Sigmoid colon (tissue), 7 donors: ENCODE measurements around the gene AMOTL2. TPM values are rescaled to one million over a fixed set of nuclear protein-coding genes. Genes with fewer than 3 reads are reported as not detected.

Source experiments
- DNase-seq: peaks from one replicate; pipeline ENCODE4 v3.0.0-alpha.2; 2019
- H3K27ac ChIP-seq, 4 donors: fragments of 200-600 bp; sonication (generic); one replicate each; pipeline ENCODE4 v1.5.1; 2016 to 2019; ENCODE audit warnings: mild to moderate bottlenecking in 1 of 4
- H3K27me3 ChIP-seq, 3 donors: fragments of 200-600 bp; sonication (generic); one replicate each; pipeline ENCODE4 v1.5.1; 2019; ENCODE audit warnings: mild to moderate bottlenecking in 1 of 3
- H3K36me3 ChIP-seq, 4 donors: fragments of 200-600 bp; sonication (generic); one replicate each; pipeline ENCODE4 v1.5.1; 2016 to 2019
- H3K4me1 ChIP-seq, 4 donors: fragments of 200-600 bp; sonication (generic); one replicate each; pipeline ENCODE4 v1.5.1; 2017 to 2019
- H3K4me3 ChIP-seq, 4 donors: fragments of 200-600 bp; sonication (generic); one replicate each; pipeline ENCODE4 v1.5.1; 2017 to 2019; ENCODE audit warnings: mild to moderate bottlenecking in 2 of 4, moderate library complexity in 1 of 4
- H3K9me3 ChIP-seq, 4 donors: fragments of 200-600 bp in 3 of 4; sonication (generic) in 3 of 4; one replicate each; pipeline versions ENCODE4 v1.5.1 to v1.6.1; 2013 to 2019
- CTCF ChIP-seq, 4 experiments: fragments of 450-650 bp in 3 of 4; fragments of 200-600 bp in 1 of 4; IDR thresholded peaks; one replicate each; pipeline ENCODE4 v1.5.1; 2016 to 2019; ENCODE audit warnings: antibody characterized with exemption in 4 of 4, mild to moderate bottlenecking in 3 of 4, moderate library complexity in 2 of 4
- EP300 ChIP-seq, 4 donors: sonication (generic); formaldehyde crosslinking; IDR thresholded peaks; one replicate each; pipeline ENCODE4 v1.6.1; 2017; ENCODE audit warnings: antibody characterized with exemption in 4 of 4
- POLR2A ChIP-seq, 2 donors: fragments of 450-650 bp; IDR thresholded peaks; one replicate each; pipeline ENCODE4 v1.6.1; 2016; ENCODE audit warnings: antibody characterized with exemption in 2 of 2, mild to moderate bottlenecking in 2 of 2, moderate library complexity in 2 of 2
- POLR2AphosphoS5 ChIP-seq, 4 donors: sonication (generic); formaldehyde crosslinking; IDR thresholded peaks; one replicate each; pipeline ENCODE4 v1.6.1; 2017; ENCODE audit warnings: antibody characterized with exemption in 4 of 4
- WGBS, 2 donors: extraction: QIAGEN DNeasy Blood & Tissue Kit; methylation state at CpG; one replicate each; pipeline ENCODE4 v1.1.7; 2013; 5-methylcytosine and 5-hydroxymethylcytosine counted together
- intact Hi-C: fragments of 100-400 bp; cut with DNase I; formaldehyde crosslinking; loops from one replicate; pipeline ENCODE4 v1.15.1; 2023
- polyA plus RNA-seq, 3 donors: library from polyadenylated mRNA; stranded (reverse); fragments of 200-250 nt; gene quantifications; one replicate each; pipeline ENCODE4 v1.2.3, GENCODE V29; 2013
- total RNA-seq, 4 donors: library from RNA; depleted of rRNA; stranded (reverse); fragments of >200 nt; gene quantifications; one replicate each; pipeline ENCODE4 v1.1.0, GENCODE V29; 2016
- donor health status: healthy with polysubstance abuse.
- donor health status: Bipolar disorder and iron deficiency.
- donor health status: healthy.

AMOTL2 gene
- total and polyA plus RNA-seq, 7 donors = 1.6 to 112 (median 43.5) TPM

DNA sequence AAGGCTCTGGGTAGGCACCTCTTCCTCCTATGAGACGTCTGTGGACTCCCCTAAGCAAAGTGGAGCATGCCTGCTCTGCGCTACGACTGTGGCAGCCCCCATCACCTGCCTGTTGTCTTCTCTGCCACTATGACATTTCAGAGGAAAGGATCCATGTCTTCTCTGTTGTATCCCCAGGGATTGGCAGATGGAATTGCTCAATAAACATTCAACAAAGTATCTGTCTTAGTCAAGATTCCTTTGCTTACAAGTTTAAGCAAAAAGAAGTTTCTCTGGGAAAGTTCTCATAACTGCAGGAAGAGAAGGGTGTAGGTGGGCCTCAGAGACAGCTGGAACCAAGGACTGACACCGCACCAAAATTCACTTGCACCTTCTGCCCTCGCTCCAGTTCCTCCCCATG is 34.3 kb downstream of the AMOTL2 start:
- WGBS, 2 donors = 86 to 88% methylated on average over 5 of the region's 5 CpGs
- H3K27ac ChIP-seq = no peak overlapping the region
- intact Hi-C loops = no loop called here
- no peak overlapping the region for H3K4me3 ChIP-seq
- no peaks in the 10 kb centered on the region for H3K9me3 ChIP-seq
- TF ChIP-seq POLR2AphosphoS5 (IDR thresholded peaks at IDR 0.05) = no peak
- TF ChIP-seq POLR2A (IDR thresholded peaks at IDR 0.05) = no peak
- no peak for TF ChIP-seq CTCF (IDR thresholded peaks at IDR 0.05)
- TF ChIP-seq EP300 (IDR thresholded peaks at IDR 0.05) = no peak
- no peak for DNase-seq
- no peaks in the 10 kb centered on the region for H3K27me3 ChIP-seq
- no peaks in the 10 kb centered on the region for H3K36me3 ChIP-seq
- peaks cover 0 to 23% (median 18%) of the 10 kb centered on the region in 4 donors for H3K4me1 ChIP-seq

DNA sequence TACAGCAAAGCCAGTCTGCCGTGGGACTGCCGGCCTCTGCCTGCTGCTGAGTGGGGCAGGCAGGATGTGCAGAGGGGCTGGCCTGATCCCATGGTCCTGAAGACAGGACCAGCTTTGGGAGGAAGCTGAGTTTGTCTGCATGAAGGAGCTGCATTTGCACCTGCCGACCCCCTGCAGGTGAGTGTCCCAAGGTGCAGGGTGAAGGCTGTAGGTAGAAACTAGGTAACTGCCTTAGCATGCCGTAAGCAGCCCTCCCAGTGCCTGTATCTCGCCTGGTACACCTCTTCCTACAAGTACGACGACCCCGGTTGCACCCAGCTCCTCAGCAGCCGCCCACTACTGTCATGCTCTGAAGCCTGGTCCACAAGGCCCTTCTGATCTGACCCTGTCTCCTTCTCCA is 34.9 kb downstream of the AMOTL2 start:
- WGBS, 2 donors = 92 to 93% methylated on average over 9 of the region's 9 CpGs
- no peaks in the 10 kb centered on the region for H3K27me3 ChIP-seq
- intact Hi-C loops = no loop called here
- no peaks in the 10 kb centered on the region for H3K36me3 ChIP-seq
- no peaks in the 10 kb centered on the region for H3K9me3 ChIP-seq
- no peak for DNase-seq
- no peak overlapping the region for H3K4me3 ChIP-seq
- peaks cover 0 to 29% (median 24%) of the 10 kb centered on the region in 4 donors for H3K4me1 ChIP-seq
- H3K27ac ChIP-seq = no peak overlapping the region
- TF ChIP-seq EP300 (IDR thresholded peaks at IDR 0.05) = no peak
- no peak for TF ChIP-seq POLR2AphosphoS5 (IDR thresholded peaks at IDR 0.05)
- no peak for TF ChIP-seq POLR2A (IDR thresholded peaks at IDR 0.05)
- TF ChIP-seq CTCF (IDR thresholded peaks at IDR 0.05) = no peak

- TF ChIP-seq POLR2A (IDR thresholded peaks at IDR 0.05) = no peak
- no peak for TF ChIP-seq CTCF (IDR thresholded peaks at IDR 0.05)
- TF ChIP-seq POLR2AphosphoS5 (IDR thresholded peaks at IDR 0.05) = no peak
- TF ChIP-seq EP300 (IDR thresholded peaks at IDR 0.05) = no peak
- Histone ChIP-seq H3K4me1 (peaks cover 0 to 35% (median 30%) of the 10 kb centered on the region in 4 donors), H3K27me3 (no peaks in the 10 kb centered on the region), H3K27ac (no peak overlapping the region), H3K4me3 (no peak overlapping the region), H3K36me3 (no peaks in the 10 kb centered on the region), H3K9me3 (no peaks in the 10 kb centered on the region)
- WGBS, 2 donors = 91 to 93% methylated on average over 5 of the region's 5 CpGs
- intact Hi-C loops = no loop called here
- DNase-seq = no peak
These were observed 35.6 kb downstream of the AMOTL2 start for GRCh38 chr3:134338516-134339261.

- DNase-seq = no peak
- intact Hi-C loops = no loop called here
- Histone ChIP-seq H3K4me1 (peaks cover 0 to 40% (median 36%) of the 10 kb centered on the region in 4 donors), H3K4me3 (no peak overlapping the region), H3K36me3 (no peaks in the 10 kb centered on the region), H3K27ac (no peak overlapping the region), H3K9me3 (no peaks in the 10 kb centered on the region), H3K27me3 (no peaks in the 10 kb centered on the region)
- WGBS, 2 donors = 95 to 96% methylated on average over 2 of the region's 2 CpGs
- TF ChIP-seq EP300 (IDR thresholded peaks at IDR 0.05) (no peak), POLR2A (IDR thresholded peaks at IDR 0.05) (no peak)
These were observed 36.1 kb downstream of the AMOTL2 start for GRCh38 chr3:134338201-134338512.

- intact Hi-C loops = no loop called here
- no peaks in the 10 kb centered on the region for H3K27me3 ChIP-seq
- no peaks in the 10 kb centered on the region for H3K9me3 ChIP-seq
- TF ChIP-seq EP300 (IDR thresholded peaks at IDR 0.05) = no peak
- no peak for TF ChIP-seq CTCF (IDR thresholded peaks at IDR 0.05)
- no peak for TF ChIP-seq POLR2AphosphoS5 (IDR thresholded peaks at IDR 0.05)
- no peak for TF ChIP-seq POLR2A (IDR thresholded peaks at IDR 0.05)
- no peaks in the 10 kb centered on the region for H3K36me3 ChIP-seq
- H3K4me1 ChIP-seq = peaks cover 0 to 46% (median 41%) of the 10 kb centered on the region in 4 donors
- H3K27ac ChIP-seq = peak overlapping the region in 1 of 4 donors; percentile 83
- DNase-seq = no peak
- H3K4me3 ChIP-seq = no peak overlapping the region
- 90 to 95% methylated on average over 3 of the region's 3 CpGs for WGBS, 2 donors
These were observed 36.6 kb downstream of the AMOTL2 start for GRCh38 chr3:134337511-134338200.
